OCI-LY1 (cell line): Measurements from ENCODE around the gene GNAL.

Experiments
- H2AFZ ChIP-seq: fragments of 200-600 bp; sonication (generic), shearing (Covaris generic); 2 replicates; pipeline ENCODE4 v1.6.0; 2014; ENCODE audit warnings: antibody characterized with exemption, mild to moderate bottlenecking, low read length
- H3F3A ChIP-seq: fragments of 200-600 bp; sonication (generic), shearing (Covaris generic); 2 replicates; pipeline ENCODE4 v1.6.0; 2014; ENCODE audit warnings: mild to moderate bottlenecking, antibody characterized with exemption, low read length, moderate library complexity; ENCODE audit not compliant: insufficient read depth
- H3K27ac ChIP-seq: fragments of 200-600 bp; sonication (generic); 2 replicates; pipeline ENCODE4 v1.5.1; 2014; ENCODE audit warnings: low read length, mixed run types, mild to moderate bottlenecking, low read depth; ENCODE audit not compliant: poor library complexity, severe bottlenecking
- H3K27me3 ChIP-seq: fragments of 200-600 bp; sonication (generic); 2 replicates; pipeline ENCODE4 v1.6.0; 2014; ENCODE audit warnings: antibody characterized with exemption, mild to moderate bottlenecking, low read length, moderate library complexity; ENCODE audit not compliant: insufficient read depth
- H3K36me3 ChIP-seq: fragments of 200-600 bp; sonication (generic); 2 replicates; pipeline ENCODE4 v1.6.1; 2014; ENCODE audit warnings: mild to moderate bottlenecking, antibody characterized with exemption, low read length, moderate library complexity, mixed read lengths; ENCODE audit not compliant: insufficient read depth
- H3K4me1 ChIP-seq: fragments of 200-600 bp; sonication (generic); 2 replicates; pipeline ENCODE4 v1.5.1; 2014; ENCODE audit warnings: mild to moderate bottlenecking, low read length, moderate library complexity; ENCODE audit not compliant: insufficient read depth, severe bottlenecking
- H3K4me2 ChIP-seq: fragments of 200-600 bp; sonication (generic), shearing (Covaris generic); 2 replicates; pipeline ENCODE4 v1.6.1; 2014; ENCODE audit warnings: low read length
- H3K4me3 ChIP-seq: fragments of 200-600 bp; sonication (generic); 2 replicates; pipeline ENCODE4 v1.5.1; 2014; ENCODE audit warnings: low read length, low read depth, mild to moderate bottlenecking, mixed read lengths; ENCODE audit not compliant: poor library complexity, severe bottlenecking
- H3K79me2 ChIP-seq: fragments of 200-600 bp; shearing (Covaris generic); 2 replicates; pipeline ENCODE4 v1.6.1; 2016; ENCODE audit warnings: mixed run types, low read length, mixed read lengths; ENCODE audit not compliant: insufficient read depth
- H3K9ac ChIP-seq: fragments of 200-600 bp; sonication (generic), shearing (Covaris generic); 2 replicates; pipeline ENCODE4 v1.6.1; 2014; ENCODE audit warnings: mild to moderate bottlenecking, low read length, mixed read lengths
- H3K9me2 ChIP-seq: fragments of 200-600 bp; sonication (generic), shearing (Covaris generic); 2 replicates; pipeline ENCODE4 v1.6.1; 2014; ENCODE audit warnings: low read depth, mild to moderate bottlenecking, low read length, mixed read lengths
- H3K9me3 ChIP-seq: fragments of 200-600 bp; shearing (Covaris generic); 2 replicates; pipeline ENCODE4 v1.6.1; 2014; ENCODE audit warnings: low read length, mixed read lengths
- H4K20me1 ChIP-seq: fragments of 200-600 bp; sonication (generic), shearing (Covaris generic); 2 replicates; pipeline ENCODE4 v1.6.0; 2016; ENCODE audit warnings: mild to moderate bottlenecking, low read length; ENCODE audit not compliant: insufficient read depth
- CTCF ChIP-seq: fragments of 200-600 bp; sonication (generic), shearing (Covaris generic); IDR thresholded peaks from 2 replicates; pipeline ENCODE4 v1.5.1; 2017; ENCODE audit warnings: mild to moderate bottlenecking, antibody characterized with exemption, low read length, moderate library complexity, mixed read lengths
- EZH2 ChIP-seq: fragments of 200-600 bp; sonication (generic), shearing (Covaris generic); IDR thresholded peaks from 2 replicates; pipeline ENCODE4 v1.8.0; 2017; ENCODE audit warnings: borderline replicate concordance, mixed run types, mild to moderate bottlenecking, antibody characterized with exemption, low read length, moderate library complexity, mixed read lengths

Gene GNAL

GRCh38 chr18:11733031-11733430 lies 44.0 kb downstream of the GNAL start:
- no peaks in the 10 kb centered on the region for H3K4me1 ChIP-seq

GRCh38 chr18:11736656-11737055 lies 47.6 kb downstream of the GNAL start:
- Histone ChIP-seq H3K9me2 (no peaks in the 10 kb centered on the region), H3K4me1 (no peaks in the 10 kb centered on the region), H3K4me2 (no peak overlapping the region), H3K9me3 (no peaks in the 10 kb centered on the region), H4K20me1 (no peaks in the 10 kb centered on the region), H3K9ac (no peak overlapping the region), H3F3A (no peaks in the 10 kb centered on the region), H3K36me3 (no peaks in the 10 kb centered on the region), H3K4me3 (no peak overlapping the region), H3K27ac (no peak overlapping the region), H3K79me2 (no peaks in the 10 kb centered on the region), H3K27me3 (no peaks in the 10 kb centered on the region), H2AFZ (no peak overlapping the region)
- TF ChIP-seq CTCF (no peak), EZH2 (no peak)

More at GRCh38 chr18:11733031-11733430, 44.0 kb downstream of the GNAL start:
- TF ChIP-seq CTCF (peak; percentile 92), EZH2 (no peak)
- Histone ChIP-seq H3K9ac (no peak overlapping the region), H3K79me2 (no peaks in the 10 kb centered on the region), H2AFZ (no peak overlapping the region), H3K27ac (no peak overlapping the region), H3K9me2 (no peaks in the 10 kb centered on the region), H3K9me3 (no peaks in the 10 kb centered on the region), H3K27me3 (0 out of 2 replicates have a peak, but pooled peaks cover 3% of the 10 kb centered on the region), H3K36me3 (no peaks in the 10 kb centered on the region), H4K20me1 (no peaks in the 10 kb centered on the region), H3K4me2 (peak overlapping the region; percentile 5; the same call in 1 of the 2 replicates), H3K4me3 (no peak overlapping the region), H3F3A (no peaks in the 10 kb centered on the region)

- no peak overlapping the region for H2AFZ ChIP-seq
- no peaks in the 10 kb centered on the region for H4K20me1 ChIP-seq
- no peaks in the 10 kb centered on the region for H3K36me3 ChIP-seq
- H3K4me2 ChIP-seq, result no peak overlapping the region
- H3K9me3 ChIP-seq, result no peaks in the 10 kb centered on the region
- no peaks in the 10 kb centered on the region for H3F3A ChIP-seq
- no peak overlapping the region for H3K9ac ChIP-seq
- no peaks in the 10 kb centered on the region for H3K79me2 ChIP-seq
- H3K9me2 ChIP-seq, result no peaks in the 10 kb centered on the region
- H3K4me3 ChIP-seq, result no peak overlapping the region
- no peak for TF ChIP-seq CTCF
- no peak for TF ChIP-seq EZH2
- no peaks in the 10 kb centered on the region for H3K4me1 ChIP-seq
- no peak overlapping the region for H3K27ac ChIP-seq
- no peaks in the 10 kb centered on the region for H3K27me3 ChIP-seq
These were observed 50.8 kb downstream of the GNAL start for GRCh38 chr18:11739893-11740292.
